Uterus (tissue), 4 donors: Measurements from ENCODE around the gene CATSPERD. TPM values are rescaled to one million over a fixed set of nuclear protein-coding genes. Genes with fewer than 3 reads are reported as not detected.

ENCODE experiments used
- DNase-seq, 2 donors: peaks; one replicate each; pipeline ENCODE4 v3.0.0-alpha.2; 2019 to 2020
- H3K27ac ChIP-seq, 2 donors: fragments of 200-600 bp; sonication (generic); 1 replicate in 1 of 2; 2 replicates in 1 of 2; pipeline ENCODE4 v1.5.1; 2016 to 2018
- H3K27me3 ChIP-seq, 2 donors: fragments of 200-600 bp; sonication (generic); one replicate each; pipeline ENCODE4 v1.5.1; 2018 to 2019; ENCODE audit warnings: control low read depth in 1 of 2
- H3K36me3 ChIP-seq, 2 donors: fragments of 200-600 bp; sonication (generic); one replicate each; pipeline ENCODE4 v1.5.1; 2019; ENCODE audit warnings: control low read depth in 1 of 2
- H3K4me1 ChIP-seq, 2 donors: fragments of 200-600 bp; sonication (generic); one replicate each; pipeline ENCODE4 v1.5.1; 2018 to 2019; ENCODE audit warnings: control low read depth in 1 of 2
- H3K4me3 ChIP-seq, 2 donors: fragments of 200-600 bp; sonication (generic); 1 replicate in 1 of 2; 2 replicates in 1 of 2; pipeline ENCODE4 v1.5.1; 2018 to 2019; ENCODE audit warnings: mild to moderate bottlenecking in 1 of 2
- H3K9me3 ChIP-seq, 2 donors: fragments of 200-600 bp; sonication (generic); one replicate each; pipeline ENCODE4 v1.5.1; 2019; ENCODE audit warnings: control low read depth in 1 of 2
- POLR2A ChIP-seq, 2 donors: fragments of 450-650 bp; IDR thresholded peaks; one replicate each; pipeline ENCODE4 v1.6.1; 2016; ENCODE audit warnings: antibody characterized with exemption in 2 of 2, mild to moderate bottlenecking in 1 of 2, moderate library complexity in 1 of 2
- intact Hi-C: fragments of 100-400 bp; cut with DNase I; formaldehyde crosslinking; loops from one replicate; pipeline ENCODE4 v1.15.1; 2023; ENCODE audit warnings: low total_unique reads
- total RNA-seq, 4 donors: library from RNA; depleted of rRNA in 3 of 4; stranded (reverse); fragments of >200 nt in 3 of 4; gene quantifications; one replicate each; pipeline versions ENCODE4 v1.1.0 to v1.2.4, GENCODE V29; 2014 to 2023
- TF ChIP-seq, protein P1 (sequence below), 4 experiments: fragments of 200-600 bp in 2 of 4; fragments of 450-650 bp in 2 of 4; sonication (generic) in 2 of 4; IDR thresholded peaks; one replicate each; pipeline ENCODE4 v1.5.1; 2016 to 2019; ENCODE audit warnings: antibody characterized with exemption in 4 of 4, mild to moderate bottlenecking in 2 of 4, moderate library complexity in 1 of 4
- donor health status: DM: yes; HTN: yes; CAD: no.

Gene CATSPERD
- total RNA-seq, 4 donors from 2014 or later = not detected

DNA sequence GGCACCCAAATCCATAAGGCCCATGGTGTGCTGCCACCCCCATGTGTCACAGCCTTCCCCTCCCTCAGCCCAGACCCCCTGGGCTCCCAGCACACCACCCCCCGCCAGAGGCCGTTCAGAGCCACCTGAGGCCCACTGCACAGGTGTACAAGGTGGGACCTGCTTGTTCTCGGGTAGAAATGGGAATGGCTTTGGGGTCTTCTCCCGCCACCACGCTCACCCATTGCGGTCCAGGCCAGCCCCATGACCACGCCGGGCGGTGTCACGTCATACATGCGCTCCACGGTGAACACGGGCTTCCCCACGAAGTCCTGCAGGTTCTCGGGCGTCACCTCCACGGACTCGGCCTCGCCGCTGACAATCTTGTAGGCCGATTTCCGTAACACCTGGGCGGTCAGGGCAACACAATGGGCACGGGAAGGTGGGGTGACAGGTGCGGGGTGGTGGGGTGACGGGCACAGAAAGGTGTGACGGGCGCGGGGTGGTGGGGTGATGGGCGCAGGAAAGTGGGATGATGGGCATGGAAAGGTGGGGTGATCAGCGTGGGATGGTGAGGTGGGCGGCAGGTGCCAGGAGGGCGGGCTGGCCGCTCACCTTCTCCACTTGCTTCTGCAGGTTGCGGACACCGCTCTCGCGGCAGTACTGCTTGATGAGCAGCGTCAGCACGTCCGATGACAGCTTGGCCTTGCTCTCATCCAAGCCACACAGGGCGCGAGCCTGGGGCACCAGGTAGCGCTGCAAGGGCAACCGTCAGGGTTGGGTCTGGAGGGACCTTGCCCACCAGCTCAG, 26.1 kb upstream of the CATSPERD start:
- TF ChIP-seq, protein P1, sequence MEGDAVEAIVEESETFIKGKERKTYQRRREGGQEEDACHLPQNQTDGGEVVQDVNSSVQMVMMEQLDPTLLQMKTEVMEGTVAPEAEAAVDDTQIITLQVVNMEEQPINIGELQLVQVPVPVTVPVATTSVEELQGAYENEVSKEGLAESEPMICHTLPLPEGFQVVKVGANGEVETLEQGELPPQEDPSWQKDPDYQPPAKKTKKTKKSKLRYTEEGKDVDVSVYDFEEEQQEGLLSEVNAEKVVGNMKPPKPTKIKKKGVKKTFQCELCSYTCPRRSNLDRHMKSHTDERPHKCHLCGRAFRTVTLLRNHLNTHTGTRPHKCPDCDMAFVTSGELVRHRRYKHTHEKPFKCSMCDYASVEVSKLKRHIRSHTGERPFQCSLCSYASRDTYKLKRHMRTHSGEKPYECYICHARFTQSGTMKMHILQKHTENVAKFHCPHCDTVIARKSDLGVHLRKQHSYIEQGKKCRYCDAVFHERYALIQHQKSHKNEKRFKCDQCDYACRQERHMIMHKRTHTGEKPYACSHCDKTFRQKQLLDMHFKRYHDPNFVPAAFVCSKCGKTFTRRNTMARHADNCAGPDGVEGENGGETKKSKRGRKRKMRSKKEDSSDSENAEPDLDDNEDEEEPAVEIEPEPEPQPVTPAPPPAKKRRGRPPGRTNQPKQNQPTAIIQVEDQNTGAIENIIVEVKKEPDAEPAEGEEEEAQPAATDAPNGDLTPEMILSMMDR (IDR thresholded peaks at IDR 0.05) = no peak
- no peak for TF ChIP-seq POLR2A (IDR thresholded peaks at IDR 0.05)
- no peaks in the 10 kb centered on the region for H3K4me1 ChIP-seq
- H3K27ac ChIP-seq = no peak overlapping the region
- no peak for DNase-seq
- no peaks in the 10 kb centered on the region for H3K36me3 ChIP-seq
- H3K4me3 ChIP-seq = no peak overlapping the region
- no peaks in the 10 kb centered on the region for H3K9me3 ChIP-seq
- intact Hi-C loops = no loop called here
- H3K27me3 ChIP-seq = no peaks in the 10 kb centered on the region

DNA sequence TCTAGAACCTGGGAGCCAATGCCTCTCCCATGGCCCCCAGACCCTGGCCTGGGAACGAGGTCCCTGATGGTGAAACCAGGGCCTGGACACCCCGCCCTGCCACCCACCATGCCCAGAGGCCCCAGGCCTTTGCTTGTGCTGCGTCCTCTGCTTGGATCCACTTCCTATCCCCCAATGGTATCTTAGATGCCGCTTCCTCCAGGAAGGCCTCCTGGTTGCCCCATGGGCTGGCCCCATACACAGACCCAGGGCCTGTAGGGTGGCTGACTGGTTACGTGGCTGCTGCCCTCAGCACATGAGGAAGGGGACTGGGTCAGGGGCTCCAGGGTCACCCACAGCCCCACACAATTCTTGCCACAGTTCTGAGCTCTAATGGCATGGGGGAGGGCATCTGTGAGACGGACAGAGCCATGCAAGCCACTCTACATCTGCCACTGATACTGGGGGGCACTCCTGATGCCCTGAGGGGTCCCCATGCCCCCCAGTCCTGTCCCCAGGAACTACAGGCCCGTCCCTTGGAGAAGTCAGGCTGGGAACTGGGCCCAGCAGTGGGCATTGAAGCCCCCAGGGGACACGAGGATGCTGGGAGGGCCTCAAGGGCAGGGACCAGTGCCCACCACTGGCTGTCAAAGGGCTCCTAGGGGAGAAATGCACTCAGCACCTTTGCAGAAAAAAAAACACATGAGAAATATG, 25.3 kb upstream of the CATSPERD start:
- Histone ChIP-seq H3K36me3 (no peaks in the 10 kb centered on the region), H3K4me3 (no peak overlapping the region), H3K27ac (no peak overlapping the region), H3K9me3 (no peaks in the 10 kb centered on the region), H3K27me3 (no peaks in the 10 kb centered on the region), H3K4me1 (no peaks in the 10 kb centered on the region)
- TF ChIP-seq, protein P1 (IDR thresholded peaks at IDR 0.05) = no peak
- no peak for TF ChIP-seq POLR2A (IDR thresholded peaks at IDR 0.05)
- intact Hi-C loops = no loop called here
- no peak for DNase-seq

DNA sequence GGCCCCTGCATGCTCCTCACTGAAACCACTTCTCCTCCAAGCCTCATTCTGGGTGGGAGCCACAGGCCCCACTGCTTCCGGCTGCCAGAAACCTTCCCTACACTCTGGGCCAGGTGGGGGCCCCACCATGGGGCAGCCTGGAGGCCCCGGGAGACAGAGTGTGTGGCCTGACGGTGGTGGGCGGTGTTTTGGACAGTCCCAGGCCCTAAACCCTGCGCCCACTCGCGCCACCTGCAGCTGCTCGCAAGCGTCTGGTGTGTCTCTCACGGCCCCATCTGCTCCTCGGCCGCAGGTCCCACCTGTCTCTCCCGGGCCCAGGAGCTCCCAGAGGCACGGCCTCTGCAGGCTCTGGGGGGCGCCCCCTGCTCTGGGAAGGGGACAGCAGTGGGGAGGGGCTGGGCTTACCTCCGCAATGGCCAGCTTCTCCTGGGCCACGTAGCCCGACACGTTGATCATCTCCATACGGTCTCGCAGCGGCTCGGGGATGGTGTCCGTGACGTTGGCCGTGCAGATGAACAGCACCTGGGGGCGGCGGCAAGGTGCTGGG, 24.7 kb upstream of the CATSPERD start:
- intact Hi-C loops = no loop called here
- H3K36me3 ChIP-seq = no peaks in the 10 kb centered on the region
- TF ChIP-seq POLR2A (IDR thresholded peaks at IDR 0.05) = no peak
- TF ChIP-seq, protein P1 (IDR thresholded peaks at IDR 0.05) = no peak
- no peak for DNase-seq
- no peak overlapping the region for H3K4me3 ChIP-seq
- H3K27ac ChIP-seq = no peak overlapping the region
- H3K9me3 ChIP-seq = no peaks in the 10 kb centered on the region
- H3K27me3 ChIP-seq = no peaks in the 10 kb centered on the region
- H3K4me1 ChIP-seq = no peaks in the 10 kb centered on the region

DNA sequence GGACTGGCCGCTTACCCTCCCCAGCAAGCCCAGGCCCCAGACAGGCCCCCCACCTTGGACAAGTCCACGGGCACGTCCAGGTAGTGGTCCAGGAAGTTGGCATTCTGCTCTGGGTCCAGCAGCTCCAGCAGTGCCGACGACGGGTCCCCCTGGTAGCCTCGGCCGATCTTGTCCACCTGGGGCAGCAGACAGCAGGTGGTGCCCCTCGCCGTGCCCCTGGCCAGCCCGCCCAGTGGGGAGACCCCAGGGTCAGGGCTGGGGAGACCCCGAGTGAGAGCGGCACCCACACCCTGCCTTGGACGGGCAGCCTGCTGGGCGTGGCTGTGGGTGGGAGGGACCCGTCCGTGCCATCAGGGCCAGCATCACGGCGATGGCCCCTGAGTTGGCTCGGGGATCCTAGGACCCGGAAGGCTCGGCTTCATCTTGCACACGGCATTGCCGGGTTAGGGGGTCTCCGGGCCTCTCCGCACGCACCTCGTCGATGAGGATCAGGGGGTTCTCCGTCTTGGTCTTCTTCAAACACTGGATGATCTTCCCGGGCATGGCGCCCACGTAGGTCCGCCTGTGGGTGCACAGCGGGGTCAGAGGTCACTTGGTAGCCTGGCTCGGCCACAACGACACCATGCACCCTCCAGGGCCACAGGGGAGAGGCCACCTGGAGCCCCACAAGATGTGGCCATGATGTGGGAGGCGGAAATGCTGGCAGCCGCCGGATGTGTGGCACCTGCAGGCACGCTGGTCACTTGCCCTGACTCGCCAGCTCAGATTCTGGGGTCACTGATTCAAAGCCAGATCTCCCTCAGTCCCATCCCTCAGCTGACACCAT, 24.0 kb upstream of the CATSPERD start:
- intact Hi-C loops = no loop called here

More for the DNA sequence above, 24.0 kb upstream of the CATSPERD start:
- TF ChIP-seq POLR2A (IDR thresholded peaks at IDR 0.05) = no peak
- TF ChIP-seq, protein P1 (IDR thresholded peaks at IDR 0.05) = no peak
- DNase-seq = no peak
- Histone ChIP-seq H3K36me3 (no peaks in the 10 kb centered on the region), H3K27me3 (no peaks in the 10 kb centered on the region), H3K4me3 (no peak overlapping the region), H3K4me1 (no peaks in the 10 kb centered on the region), H3K27ac (no peak overlapping the region), H3K9me3 (no peaks in the 10 kb centered on the region)
